Measurements from ENCODE around the gene ZNF837.
A peak's percentile ranks its signal among the peaks of the same experiment; 100 is the strongest.
"Not testable (repeated sequence)": the region's sequence is repeated elsewhere in the genome, so short reads cannot be mapped to it uniquely, and the experiment has no call there.

The ZNF837 gene

GRCh38 chr19:58380662-58381459 lies at the start of gene ZNF837:
Gene ZNF837 (minus strand): TSS chr19:58381030. CDS start chr19:58369332, 11,698 bp downstream.
- peak; percentile 96 for DNase-seq

DNA sequence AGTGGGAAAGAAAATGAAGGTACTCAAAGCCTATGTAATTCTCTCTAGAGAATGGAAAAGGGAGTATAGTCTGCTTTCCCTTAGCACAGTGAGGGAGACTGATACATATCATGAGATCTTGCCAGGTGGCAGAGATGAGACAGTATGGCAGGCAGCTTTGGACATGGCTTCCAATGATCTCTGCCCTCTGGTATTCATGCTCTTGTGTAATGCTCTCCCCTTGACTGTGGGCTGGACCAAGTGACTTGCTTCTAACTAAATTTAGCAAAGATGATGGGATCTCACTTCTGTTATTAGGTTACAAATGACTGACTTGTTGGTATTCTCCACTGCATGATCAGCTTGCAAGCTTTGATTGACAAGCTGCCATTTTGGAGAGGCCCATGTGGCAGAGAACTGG lies 48.9 kb upstream of the ZNF837 start:
- no peak for DNase-seq

DNA sequence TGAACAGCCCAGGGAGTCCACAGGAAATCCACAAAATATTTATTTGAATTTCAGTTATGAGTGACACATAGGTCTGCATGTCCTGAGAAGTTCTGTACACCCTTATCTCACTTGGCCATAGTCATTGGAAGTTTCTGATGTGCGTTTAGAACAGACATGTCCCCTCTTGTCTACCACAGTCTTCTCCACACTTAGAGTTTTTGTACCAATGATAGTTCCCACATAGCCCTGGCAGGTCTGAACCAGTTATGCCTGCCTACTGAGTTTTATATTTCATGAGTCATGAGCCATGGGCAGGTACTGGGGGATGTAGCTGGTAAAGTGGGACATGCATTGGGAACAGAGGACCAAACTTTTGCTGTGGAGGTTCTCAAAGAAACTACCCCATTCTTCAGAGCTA lies 47.8 kb upstream of the ZNF837 start:
- no peak for DNase-seq

GRCh38 chr19:58417071-58417470 lies 36.2 kb upstream of the ZNF837 start:
- DNase-seq, result no peak

DNA sequence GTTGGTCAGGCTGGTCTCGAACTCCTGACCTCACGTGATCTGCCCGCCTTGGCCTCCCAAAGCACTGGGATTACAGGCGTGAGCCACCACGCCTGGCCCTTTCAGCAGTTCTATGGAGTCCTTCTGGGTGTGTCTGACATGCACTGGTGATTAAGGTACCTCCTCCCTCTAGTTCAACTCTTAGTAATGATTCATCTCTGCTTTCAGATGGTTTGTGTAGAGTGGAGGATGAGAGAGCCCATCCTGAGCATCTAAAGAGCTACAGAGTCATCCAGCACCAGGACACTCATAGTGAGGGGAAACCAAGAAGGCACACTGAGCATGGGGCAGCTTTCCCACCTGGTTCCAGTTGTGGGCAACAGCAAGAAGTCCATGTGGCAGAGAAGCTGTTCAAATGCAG lies 35.8 kb upstream of the ZNF837 start:
- no peak for DNase-seq

DNA sequence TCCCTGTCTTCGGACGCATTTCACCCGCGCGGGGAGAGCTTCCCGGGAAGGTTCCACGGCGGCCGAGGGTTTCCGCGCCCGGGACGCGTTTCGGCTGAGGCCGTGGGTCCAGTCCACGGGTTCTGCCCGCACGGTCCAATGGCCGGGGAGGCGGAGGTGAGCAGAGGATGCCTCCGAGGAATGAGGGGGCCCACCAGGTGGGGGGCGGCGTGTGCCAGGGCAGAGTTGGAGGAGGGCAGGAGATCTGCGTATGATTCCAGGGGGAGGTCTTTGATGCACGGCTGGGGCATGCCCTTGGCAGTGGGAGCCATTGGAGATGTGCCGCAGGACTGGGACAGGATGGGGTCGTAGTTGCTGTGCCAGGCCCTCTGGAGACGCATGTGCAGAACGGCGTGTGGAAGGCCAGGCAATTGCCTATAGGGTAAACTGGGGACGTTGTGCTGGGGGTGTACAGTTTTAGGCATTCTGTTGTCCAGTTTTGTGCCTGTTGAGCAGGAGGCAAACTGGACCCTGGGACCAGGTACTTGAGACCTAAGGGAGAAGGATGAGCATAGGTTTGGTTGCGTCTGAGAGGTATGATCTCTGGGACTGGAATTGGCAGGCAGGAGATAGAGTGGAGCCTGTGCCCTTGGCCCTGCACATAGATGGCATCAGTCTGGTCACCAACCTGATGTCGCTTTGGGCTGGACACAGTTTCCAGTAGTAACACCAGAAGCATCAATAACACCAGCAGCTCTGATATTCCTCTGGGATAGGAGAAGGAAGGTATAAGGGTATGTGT lies 28.4 kb upstream of the ZNF837 start:
- no peak for DNase-seq

DNA sequence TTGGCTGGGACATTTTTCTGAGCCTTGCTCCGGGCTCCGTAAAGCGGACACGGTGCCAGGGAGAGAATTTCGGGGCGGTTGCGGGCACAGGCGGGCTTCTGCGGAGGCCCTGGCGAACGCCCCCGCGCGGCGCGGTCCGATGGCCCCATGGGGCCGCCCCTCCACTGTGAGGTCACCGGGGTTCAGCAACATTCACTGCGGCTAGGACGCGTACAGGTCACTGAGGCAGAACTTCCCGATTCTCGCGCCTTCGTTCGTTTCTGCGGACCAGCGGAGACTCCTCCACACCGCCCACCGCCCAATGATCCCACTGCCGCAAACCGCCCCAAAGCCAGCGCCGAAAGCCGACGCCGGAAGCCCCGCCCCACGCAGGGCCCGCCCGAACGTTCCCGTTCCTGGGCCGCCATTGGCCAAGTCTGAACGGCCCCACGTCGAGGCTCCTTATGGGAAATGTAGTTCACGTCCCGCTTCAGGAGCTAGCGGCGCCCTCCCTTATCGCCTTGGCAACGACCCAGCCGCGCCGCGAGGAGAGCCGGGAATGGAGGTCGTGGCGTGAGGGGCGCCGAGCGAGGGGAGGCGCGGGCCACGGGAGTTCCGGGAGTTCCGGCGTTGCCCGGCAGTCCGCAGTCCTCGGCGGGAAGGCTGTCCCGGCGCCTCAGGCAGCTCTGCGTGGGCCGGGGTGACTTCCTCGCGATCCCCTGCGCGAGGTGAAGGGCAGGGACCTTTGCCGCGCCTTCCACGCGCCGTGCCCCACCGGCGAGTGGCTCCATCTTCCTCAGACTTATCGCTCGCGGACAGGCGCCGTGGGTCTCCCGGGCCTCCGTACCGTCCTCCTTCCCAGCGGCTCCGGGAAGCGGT lies 27.6 kb upstream of the ZNF837 start, which contains the start of gene ZNF584:
TSS of gene ZNF584 (plus strand) at position 498 of the 858 bp plus-strand sequence. CDS start 499 bp downstream, outside the sequence.
- peak; percentile 91 for DNase-seq

- no peak for DNase-seq
Measured at GRCh38 chr19:58407658-58408151, 26.9 kb upstream of the ZNF837 start.

DNA sequence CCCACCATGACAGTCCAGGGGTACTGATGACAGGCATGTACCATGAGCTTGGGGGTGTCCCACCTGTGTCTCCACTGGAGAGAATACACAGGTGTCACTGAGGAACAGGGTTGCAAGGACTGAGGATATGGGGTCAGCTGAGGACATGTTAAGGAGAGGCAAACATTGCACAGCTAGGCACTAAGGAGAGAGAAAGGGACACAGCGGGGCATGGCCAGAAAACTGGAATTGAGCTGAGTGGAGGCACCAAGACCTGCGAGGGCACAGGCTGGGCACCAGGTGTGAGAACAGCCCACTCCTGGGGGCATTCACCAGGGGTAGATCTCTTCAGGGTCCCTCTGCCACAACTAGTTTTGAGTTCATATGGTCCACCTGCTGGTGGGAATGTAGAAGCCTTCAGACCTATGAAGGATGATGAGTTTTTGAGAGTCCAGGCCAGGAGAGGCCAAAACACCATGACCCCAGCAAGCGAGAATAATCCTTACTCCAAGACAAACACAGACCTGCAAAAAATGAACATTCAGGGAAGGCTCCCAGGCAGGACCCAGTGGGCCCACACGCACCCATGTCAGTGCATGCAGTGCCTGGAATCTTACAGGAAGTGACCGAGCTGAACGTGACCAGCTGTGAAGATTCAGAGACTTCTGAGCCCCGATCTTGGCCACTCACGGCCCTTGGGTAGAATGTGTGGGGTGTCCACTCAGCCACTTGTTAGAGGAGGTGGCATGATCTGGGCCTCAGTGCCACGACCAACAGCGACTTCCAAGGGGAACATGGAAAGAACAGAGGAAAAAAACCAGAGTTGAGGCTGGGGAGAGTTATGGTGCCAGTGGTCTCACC lies 26.2 kb upstream of the ZNF837 start:
- DNase-seq, result no peak

GRCh38 chr19:58403920-58404478 lies 23.2 kb upstream of the ZNF837 start:
- DNase-seq, result not testable (repeated sequence)

DNA sequence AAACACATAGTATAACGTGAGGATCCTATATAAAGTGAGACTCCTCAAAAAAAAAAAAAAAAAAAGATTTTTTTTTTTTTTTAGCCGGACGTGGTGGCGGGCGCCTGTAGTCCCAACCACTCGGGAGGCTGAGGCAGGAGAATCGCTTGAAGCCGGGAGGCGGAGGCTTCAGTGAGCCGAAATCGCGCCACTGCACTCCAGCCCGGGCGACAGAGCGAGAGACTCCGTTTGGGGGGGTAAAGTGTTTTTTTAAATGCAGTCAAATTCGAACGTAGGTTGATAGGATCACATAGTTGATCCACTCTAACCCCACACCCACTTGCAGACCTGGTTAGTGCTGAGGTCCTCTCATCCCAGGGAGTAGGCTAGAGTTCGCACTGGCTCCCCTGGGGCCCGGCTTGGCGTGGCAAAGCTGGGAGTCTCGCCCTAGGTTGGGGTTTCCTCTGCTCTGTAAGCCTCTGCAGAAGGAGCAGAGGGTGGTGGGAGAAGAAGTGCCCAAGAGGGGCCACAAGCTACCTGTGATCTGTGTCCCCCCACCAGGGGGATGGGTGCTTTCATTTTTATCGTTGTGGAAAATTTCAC lies 21.1 kb upstream of the ZNF837 start:
- no peak for DNase-seq

GRCh38 chr19:58400916-58401839 lies 20.3 kb upstream of the ZNF837 start:
- peak; percentile 99 for DNase-seq

- no peak for DNase-seq
Measured at GRCh38 chr19:58400316-58400915, 19.6 kb upstream of the ZNF837 start.

DNA sequence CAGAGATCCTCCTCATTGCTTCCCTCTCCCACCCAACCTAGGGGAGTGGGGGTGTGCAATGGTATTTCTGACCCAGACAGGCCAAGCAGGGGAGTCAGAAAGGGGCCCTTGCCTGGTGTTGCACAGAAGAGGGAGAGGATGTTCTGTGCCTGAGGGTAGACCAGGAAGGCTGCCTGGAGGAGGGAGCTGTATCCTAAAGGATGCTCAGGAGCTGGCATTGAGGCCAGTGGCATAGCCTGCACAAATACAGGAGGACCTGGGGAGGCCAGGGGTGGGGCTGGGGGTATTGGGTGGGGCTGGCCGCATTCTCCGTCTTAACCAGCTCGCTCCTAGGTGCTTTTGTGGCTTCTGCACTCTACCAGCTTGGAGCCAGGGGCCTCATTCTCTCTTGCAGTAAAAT lies 19.1 kb upstream of the ZNF837 start:
- DNase-seq, result no peak

DNA sequence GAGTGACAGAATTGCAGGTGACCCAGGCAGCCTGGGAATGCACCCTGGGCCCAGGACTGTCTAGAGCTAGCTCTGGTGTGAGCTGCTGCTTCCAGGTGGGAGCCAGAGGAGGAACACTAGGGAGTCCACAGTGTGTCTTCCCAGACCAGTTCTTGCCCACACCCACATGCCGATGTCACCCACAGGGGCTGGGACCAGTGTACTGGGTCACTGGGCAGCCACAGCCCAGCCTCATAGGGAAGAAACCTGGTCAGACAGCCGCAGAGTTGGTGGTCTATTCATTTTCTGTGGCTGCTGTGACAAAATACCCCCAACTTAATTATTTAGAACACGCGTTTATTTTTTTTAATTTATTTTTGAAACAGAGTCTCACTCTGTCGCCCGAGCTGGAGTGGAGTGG lies 17.7 kb upstream of the ZNF837 start:
- no peak for DNase-seq

GRCh38 chr19:58398087-58398486 lies 17.3 kb upstream of the ZNF837 start:
- DNase-seq, result no peak

DNA sequence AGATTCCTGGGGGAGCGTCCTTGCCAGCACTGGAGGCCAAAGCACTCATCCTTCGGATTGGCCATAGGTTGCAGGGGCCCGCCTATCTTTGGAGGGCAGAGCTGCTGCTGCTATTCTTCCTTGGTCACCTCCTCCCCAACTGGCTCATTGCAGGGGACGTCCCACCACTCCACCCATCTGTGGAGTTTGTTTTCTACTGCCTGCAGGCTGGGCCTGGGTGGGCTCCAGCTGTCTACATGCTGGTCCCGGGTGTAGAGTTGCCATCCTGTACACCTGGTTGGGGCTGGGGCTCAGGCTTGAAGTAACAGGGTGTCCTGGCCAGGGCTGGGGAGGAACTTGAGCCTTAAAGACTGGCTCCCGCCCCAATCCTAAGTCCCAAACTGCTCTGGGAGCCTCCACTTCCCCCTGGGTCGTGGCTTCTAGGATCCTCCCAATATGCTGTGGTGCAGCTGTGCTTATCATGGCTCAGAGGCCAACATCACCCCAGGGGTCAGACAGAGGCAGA lies 16.8 kb upstream of the ZNF837 start:
- no peak for DNase-seq

DNA sequence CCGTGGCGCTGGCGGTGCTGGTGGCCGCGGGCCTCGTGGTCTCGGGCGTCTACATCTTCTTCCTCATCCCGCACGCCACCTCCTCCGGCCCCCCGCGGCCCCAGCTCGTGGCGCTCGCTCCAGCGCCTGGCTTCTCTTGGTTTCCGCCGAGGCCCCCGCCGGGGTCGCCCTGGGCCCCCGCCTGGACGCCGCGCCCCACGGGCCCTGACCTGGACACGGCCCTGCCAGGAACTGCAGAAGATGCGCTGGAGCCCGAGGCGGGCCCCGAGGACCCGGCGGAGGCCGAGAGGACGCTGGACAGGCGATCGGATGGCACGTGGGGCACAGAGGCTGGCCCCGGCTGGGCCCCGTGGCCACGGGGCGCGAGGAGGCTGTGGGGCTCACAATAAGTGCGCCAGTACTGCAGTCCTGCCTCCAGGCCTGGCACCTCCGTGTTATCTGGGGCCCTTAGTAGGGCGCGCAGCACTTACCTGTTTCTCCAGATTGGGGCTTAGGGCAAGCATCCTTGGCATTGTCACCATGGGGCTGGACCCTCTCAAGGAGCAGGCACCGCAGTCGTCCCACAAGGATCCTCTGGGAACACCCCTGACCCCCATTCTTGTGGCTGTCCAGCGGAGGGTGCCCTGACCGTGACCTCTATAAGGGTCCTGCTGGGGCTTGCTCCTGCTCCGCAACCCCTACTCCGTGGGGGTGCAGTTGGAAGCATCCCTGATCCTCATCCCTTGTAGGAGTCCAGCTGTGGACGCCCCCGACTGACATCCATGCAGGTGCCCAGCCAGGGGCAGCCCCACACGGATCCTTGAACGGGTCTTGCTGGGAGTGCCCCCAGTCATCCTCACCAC lies 16.1 kb upstream of the ZNF837 start:
- DNase-seq, result no peak
